Iris pigment epithelial cell (primary cell): ENCODE data around the gene DCXR.

Experiments
- DNase-seq: peaks from one replicate; pipeline ENCODE4 v3.0.0-alpha.2; 2011; ENCODE audit warnings: low read depth

The DCXR gene

DNA sequence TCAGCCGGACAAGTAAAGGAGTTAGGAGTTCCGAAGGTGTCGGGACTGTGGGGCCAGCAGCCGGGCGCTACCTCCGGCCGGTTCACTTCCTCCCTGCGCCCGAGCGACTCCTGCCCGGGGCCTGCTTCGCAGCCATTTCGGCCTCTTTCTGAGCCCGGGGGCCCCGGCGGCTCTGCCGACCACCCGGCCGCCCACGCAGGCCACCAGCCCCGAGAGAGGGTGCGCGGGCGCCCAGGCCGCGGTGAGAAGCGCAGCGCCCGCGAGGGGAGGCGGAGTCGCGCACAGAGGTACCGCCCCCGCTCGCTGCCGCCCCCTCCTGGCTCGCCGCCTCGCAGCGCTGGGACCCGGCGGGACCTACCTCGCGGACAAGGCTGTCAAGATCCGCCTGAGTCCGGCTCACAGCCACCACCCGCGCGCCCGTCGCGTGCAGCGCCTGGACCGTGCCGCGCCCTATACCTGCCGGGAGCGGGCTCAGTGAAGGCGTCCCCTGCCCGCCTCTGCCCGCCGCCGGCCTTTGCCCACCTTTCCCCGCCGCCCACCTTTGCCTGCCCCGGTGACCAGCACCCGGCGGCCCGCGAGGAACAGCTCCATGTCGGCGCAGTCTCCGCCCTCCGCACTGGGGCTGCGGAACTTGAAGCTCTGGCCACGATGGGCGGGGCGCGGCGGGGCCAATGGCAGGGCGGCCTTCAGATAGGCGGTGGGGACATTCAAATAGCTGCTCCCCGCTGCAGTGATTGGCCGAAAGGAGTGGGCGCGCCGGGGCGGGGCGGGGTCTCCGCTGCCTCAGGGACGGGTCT is at the start of gene DCXR:
DCXR (minus strand) TSS at position 606 of the 797 bp plus-strand sequence; CDS start at position 591, 15 bp downstream.
- DNase-seq = peak; percentile 98

DNA sequence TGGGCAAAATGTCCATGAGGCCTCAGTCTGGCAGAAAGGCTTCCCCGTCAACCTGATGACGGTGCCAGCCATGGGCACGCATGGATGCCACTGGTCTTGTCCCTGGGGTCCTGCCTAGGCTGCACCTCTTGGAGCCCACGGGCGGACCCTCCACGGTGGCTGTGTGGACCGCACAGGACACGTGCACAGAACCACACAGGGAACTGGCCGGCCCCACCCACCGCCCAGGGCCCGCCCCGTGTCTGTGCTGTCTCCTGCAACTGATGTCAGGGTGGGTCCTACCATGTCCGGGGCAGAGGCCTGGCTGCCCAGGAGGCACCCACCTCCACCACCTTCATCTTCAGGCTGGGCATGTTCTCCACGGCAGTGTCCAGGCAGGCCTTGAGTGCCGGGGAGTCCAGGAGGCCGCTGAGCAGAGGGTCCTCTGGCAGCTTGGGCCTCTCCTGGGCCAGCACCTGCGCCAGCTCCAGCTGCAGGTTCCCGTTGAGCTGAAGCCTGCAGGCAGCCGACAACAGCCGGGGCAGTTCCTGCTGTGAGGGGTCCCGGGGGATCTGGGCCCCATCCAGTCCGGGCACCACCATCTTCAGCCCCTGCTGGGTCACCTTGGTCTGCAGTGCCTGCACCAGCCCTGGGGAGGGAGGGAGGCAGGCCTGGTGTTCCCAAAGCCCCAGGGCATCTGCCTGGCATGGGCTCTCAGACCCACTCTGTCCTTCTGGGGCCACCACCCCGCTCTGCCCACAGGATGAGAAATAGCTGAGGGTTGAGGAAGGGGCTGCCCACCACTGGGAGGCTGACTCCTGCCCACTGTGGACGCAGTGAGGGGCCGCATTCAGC is 48.7 kb upstream of the DCXR start:
- DNase-seq = no peak

DNA sequence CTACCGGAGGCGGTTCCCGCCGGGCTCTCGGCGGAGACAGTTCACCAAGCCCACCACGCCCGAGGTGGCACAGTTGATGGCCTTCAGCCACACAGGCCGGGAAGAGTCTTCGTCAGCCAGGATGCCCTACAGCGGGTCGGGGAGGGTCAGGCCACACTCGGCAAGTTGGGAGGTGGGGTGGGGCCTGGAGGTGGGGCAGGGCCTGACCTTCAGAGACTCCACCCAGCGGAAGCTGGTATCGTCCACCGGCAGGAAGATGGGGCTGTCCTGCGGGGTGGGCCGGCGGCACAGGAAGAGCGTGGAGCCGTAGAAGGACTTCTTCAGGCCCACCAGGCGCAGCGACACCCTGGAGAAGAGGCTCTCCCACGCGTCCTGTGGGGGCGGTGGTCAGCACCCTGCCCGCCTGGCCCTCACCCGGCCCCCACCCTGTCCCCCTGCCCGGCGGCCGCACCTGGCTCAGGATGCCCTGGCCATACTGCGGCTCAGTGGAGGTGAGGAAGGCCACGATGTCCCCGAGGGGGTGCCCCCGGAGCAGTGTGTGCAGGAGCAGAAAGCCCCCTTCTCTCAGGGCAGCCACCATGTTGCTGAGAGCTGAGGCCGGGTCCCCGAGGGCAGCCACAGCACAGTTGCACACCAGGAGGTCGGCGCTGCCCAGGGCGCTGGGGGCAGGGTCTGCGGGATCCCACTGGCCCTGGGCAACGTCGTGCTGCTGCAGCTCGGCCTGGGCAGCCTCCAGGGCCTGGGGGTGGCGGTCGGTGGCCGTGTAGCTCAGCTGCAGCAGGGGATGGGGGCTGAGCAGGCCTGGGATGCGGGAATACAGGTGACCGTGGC is 47.7 kb upstream of the DCXR start:
- DNase-seq = no peak

DNA sequence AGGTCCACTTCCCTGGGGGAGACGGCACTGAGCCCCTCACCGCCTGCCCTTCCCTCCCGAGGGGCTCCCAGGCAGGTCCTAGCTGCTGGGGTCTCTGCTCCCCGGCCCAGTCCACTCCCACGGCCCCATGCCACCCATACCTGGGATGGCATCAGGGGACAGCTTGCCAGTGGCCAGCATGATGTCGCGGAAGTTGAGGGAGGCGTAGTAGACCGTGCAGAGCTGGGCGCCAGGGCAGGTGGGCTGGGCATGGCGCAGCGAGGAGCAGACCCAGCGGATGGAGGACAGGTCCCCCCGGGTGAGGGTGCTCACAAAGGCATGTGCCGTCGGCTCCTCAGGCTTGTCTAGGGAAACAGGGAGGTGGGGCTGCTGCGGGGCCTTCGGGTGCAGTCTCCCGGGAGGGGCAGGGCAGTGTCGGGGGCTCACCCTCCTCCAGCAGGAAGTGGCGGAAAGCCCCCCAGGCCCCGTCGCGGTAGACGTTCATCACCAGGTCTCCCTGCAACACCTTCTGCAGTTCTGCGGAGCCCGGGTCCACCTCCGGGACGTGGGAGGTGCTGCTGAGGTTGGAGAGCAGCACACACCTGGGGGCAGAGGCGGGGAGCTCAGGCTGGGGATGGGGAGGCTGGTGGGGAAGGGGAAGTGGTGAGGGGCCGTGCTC is 47.0 kb upstream of the DCXR start:
- DNase-seq = no peak

DNA sequence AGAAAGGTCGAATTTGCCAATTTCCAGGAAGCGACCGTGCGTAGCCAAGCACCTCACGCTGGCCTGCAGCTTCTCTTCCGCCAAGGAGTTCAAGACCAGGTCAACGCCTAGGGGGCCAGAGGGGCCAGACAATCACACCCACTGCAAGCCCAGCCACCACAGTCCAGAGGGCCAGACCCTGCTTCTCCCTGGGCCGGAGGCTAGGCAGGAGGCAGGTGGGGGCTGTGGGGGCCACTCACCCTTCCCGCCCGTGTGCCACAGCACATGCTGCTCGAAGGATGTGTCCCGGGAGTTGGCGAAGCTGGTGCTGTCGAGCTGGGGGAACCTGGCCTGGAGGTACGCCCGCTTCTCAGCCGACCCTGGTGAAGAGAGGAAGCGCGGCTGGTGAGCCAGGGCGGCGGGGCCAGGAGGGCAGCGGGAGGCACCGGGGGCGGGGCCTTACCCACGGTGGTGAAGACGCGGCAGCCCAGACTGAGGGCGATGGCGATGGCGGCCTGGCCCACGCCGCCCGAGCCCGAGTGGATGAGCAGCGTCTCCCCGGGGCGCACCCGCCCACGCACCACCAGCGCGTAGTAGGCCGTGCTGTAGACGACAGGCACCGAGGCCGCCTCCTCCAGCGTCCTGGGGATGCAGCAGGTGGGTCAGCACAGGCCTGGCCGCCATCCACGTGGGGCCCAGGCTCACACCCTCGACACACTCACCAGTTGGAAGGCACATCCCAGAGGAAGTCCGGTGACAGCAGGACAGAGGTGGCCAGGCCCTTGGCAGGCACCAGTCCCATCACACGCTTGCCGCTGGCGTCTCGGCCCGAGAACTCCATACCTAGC is 46.2 kb upstream of the DCXR start:
- DNase-seq = no peak

DNA sequence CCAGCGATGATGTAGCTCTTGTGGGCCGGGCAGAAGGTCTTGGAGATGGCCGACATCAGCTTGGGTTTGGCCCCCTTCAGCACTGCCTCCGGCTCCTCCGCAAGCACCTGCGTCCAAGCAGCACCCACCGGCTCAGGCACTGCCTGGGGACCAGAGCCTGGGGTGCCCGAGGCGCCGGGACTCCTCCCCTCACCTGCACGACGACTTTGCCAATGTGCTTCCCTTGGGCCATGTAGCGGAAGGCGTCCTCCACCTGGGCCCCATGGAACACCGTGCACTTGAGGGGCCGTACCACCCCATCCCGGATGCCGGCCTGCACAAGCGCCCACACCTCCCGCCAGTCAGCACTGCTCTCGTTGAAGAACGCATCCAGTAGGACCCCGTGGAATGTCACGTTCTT is 45.5 kb upstream of the DCXR start:
- DNase-seq = no peak

DNA sequence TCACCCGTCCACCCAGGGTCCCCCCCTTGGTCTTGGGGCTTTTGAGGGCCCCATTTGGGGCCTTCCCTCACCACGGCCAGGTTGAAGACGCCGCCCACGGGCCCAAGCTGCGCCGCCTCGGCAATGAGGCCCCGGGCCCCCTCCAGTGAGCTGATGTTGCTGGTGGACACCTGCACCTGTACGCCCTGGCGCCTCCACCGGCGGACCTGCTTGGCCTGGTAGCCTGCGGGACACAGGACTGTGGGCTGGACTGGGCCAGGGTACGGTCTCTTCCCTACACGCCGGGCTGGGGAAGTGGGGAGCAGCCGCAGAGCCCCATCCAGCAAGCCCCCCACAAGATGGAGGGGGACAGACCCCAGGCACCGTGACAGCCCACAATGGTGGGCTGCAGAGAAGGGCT is 45.0 kb upstream of the DCXR start:
- DNase-seq = no peak

DNA sequence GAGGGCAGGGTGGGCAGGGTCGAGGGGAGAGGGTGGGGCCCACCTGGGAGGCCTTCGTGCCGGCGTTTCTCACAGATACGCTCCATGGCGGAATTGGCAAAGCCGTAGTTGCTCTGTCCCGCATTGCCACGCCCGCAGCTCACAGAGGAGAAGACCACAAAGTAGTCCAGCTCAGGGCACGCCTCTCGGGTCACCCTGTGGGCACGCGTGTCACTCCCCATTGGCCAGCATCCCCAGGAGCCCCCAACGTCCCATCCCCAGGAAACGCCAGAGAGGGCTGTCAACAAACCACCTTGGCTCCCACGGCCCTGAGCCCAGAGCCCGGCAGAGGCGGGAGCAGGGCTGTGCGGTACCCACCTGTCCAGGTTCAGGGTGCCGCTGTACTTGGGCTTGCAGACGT is 44.5 kb upstream of the DCXR start:
- DNase-seq = no peak

DNA sequence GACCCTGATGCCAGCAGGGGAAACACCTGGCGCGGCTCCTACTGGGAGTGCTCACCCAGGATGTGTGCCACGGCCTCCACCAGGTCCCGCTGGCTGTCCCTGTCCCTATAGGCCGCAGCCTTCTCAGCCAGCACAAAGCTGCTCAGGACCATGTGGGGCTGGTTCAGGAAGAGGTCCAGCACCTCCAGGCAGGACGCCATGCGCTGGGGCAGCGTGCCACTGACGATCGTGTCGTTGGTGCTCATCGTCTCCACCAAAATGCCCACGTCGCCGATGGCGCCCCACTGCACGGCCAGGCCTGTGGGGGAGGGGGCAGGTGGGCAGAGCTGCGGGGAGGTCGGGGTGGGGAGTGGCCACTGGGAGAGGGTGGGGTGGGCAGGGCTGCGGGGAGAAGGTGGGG is 44.0 kb upstream of the DCXR start:
- no peak for DNase-seq

DNA sequence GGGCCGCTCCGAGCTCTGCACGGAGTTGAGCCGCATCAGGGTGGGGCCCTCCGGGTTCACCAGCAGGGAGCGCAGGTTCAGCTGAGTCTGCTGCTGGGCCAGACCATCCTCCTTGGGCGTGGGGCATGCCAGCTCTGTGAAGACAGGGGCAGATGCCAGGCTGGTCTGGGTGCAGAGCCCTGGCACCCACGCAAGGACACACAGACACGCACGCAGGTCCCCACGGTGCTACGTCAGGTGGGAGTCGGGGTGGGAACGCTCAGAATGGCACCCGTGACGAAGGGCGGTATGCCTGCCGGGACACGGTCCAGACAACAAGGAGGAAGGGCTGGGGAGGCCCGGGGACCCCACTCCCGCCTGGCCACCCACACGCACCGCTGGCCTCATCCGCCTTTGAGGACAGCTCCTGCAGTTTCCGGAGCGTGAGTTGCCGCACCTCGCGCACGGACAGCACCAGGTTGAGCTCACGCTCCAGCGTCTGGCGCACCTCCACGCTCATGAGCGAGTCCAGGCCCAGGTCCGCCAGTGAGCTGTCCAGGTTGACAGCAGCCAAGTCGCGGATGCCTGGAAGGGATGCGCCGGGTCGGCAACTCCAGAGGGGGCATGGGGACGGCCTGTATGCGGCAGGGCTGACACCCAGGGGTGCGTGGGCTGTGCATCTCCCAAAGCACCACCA is 43.4 kb upstream of the DCXR start:
- DNase-seq = no peak

DNA sequence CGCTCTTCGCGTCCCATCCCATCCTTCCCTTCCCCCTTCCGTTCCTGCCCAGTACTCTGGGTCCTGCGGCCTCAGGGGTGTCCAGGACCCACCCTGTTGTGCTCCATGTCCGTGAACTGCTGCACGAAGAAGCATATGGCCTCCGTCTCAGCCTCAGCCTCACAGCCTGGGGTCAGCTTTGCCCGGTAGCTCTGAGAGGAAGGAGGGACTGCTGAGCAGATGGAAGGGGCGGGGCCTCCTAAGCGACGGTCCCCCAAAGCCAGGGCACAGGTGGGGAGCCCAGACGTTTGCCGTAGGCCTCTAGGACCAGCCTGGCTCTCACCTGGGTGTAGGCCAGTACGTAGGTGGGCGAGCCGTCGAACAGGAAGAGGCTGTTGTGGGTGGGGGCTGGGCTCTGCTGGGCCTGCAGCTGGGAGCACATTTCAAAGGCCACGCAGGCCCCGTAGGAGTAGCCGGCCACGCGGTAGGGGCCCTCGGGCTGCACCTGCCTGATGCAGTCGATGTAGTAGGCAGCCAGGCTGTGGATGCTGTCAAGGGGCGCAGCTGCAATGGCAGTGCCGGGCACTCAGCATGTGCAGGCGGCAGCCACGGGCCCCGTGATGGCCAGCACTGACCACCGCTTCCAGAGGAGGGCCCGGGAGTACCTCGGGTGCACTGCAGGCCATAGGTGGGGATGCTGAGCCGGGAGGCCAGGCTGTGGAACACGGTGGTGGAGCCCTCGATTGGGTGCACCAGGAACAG is 42.7 kb upstream of the DCXR start:
- no peak for DNase-seq

DNA sequence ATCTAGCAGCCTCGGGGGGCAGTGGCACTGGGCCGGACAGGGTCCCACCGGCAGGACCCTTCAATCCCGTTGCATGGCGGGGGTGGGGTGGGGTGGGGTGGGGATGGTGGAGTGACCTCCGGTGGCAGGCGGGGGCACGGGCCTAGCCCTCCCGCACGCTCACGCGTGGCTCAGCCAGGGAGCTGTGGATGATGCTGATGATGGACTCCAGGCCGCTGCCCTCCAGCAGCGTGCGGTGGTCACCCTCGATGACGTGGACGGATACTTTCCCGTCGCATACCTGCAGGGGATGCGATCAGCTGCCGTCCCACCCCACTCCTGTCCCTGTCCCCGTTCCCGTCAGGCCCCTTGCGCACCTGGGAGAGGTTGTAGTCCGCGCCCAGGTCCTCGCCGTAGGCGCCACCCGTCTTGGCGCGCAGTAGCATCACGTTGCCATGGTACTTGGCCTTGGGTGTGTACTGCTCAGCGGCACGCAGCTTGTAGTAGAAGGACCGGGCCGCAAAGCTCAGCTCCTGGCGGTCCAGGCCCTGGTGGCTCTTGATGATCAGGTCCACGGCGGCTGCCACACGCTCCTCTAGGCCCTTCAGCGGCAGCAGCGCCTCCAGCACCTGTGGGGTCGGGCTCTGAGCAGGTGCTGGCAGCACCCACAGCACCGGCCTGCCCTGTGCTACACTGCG is 41.6 kb upstream of the DCXR start:
- no peak for DNase-seq

DNA sequence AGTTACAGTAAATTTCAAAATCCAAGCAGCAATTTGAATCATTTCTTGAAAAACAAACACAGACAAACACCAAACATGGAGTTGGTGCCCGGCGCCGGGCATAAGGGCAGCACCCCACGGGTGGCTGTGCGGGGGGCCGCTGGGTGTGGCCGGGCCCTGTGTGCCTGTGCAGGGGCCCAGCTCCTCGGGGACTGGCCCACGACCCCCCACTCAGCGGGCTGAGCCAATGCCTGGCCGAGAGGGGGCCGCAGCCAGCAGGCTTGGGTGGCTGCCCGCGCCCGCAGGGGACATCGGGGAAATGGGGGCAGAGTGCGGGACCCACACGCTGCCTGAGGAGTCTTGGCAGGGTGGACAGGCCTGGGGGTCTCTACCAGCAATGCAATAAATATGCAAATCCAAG is 40.9 kb upstream of the DCXR start:
- no peak for DNase-seq

DNA sequence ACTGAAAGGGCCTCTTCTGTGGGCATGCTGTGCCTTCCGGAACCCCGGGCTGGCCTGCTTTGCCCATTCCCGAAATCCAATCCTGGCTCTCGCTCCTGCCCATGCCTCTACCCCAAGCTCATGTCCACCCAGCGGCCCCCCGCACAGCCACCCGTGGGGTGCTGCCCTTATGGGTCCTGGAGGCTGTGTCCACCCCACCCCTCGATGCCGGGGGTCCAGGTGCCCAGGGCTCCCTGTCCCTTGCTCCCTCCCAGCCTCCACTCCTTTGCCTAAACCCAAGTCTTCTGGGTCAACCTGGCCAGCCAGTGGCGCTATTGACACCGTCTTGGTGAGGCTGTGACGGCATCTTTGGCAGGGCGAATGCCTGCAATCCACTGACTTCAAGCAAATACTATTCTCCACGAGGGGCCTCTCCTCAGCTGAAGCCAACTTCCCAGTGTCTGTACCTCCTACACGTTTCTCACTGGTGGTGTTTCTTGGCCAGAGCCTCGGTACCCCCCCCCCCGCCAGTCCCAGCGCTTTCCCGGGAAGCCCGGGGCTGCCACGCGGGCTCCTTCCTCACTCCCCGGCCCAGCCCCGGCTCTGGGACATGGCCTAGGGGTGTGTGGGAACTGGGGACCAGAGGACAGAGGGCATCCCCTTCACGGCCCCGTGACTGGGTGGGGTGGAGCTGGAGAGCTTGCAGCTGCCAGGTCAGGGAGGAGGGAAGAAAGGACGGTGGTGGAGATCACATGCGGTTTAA is 40.3 kb upstream of the DCXR start:
- no peak for DNase-seq

DNA sequence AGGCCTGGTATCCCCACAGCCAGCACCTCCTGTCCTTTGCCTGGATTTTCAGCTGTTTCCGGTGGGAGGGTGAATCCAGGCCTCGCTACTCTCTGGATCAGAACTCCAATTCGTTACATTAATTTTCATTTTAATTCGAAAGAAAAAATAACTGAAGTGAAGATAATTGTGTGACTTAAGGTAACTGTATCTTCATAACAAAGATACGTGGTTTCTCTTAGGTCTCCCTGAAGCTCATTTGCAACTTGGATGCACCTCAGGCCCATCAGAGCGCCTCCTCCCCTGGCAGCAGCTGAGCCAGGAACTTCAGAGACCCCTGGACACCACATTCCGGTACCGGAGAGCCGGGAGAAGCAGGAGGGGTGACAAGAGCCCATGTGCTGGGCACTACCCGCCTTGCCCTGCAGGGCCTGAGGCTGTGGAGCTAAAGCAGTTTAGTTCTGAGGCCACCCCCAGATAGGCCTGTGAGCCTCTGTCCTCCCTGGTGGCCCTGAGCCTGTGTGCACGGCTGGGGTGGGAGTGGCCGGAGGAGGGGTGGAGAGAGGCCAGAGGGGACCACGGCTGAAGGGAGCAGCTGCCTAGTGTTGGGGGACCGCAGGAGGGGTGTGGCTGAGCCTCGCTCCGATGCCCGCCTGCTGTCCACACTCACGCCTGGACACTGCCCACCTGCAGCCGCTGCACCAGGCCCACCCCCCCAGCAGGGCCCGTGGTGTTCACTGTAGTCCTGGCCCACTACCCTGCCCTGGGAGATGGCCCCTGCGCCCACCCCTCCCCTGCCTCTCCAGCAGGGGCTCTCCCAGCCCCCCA is 39.5 kb upstream of the DCXR start:
- DNase-seq = no peak

DNA sequence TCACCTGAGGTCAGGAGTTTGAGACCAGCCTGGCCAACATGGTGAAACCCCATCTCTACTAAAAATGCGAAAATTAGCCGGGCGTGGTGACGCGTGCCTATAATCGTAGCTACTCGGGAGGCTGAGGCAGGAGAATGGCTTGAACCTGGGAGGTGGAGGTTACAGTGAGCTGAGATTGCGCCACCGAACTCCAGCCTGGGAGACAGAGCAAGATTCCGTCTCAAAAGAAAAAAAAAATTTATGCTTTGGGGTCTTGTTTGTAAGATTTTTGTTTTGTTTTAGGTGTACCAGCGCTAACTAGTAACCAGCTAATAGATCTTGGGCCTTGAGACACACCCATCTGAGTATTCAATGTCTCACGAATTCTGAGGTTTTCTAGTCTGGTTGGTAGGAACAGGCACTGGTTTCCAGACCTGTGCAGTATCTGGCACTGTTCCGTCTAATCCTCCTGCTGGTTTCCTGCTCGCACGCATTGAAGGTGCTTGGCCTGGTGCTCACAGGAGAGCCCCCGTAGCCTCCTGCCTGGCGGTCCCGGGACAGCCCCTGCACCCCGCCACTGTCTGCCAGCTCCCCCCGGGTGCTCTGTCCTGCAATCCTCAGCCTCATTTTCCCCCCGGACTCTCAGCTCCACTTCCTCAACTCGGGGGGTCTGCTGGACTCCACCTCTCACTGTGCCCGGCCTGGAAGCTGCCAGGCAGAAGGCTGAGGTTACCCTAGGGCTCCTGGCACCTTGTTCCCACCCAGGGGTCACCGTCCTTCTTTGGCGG is 38.7 kb upstream of the DCXR start:
- no peak for DNase-seq

DNA sequence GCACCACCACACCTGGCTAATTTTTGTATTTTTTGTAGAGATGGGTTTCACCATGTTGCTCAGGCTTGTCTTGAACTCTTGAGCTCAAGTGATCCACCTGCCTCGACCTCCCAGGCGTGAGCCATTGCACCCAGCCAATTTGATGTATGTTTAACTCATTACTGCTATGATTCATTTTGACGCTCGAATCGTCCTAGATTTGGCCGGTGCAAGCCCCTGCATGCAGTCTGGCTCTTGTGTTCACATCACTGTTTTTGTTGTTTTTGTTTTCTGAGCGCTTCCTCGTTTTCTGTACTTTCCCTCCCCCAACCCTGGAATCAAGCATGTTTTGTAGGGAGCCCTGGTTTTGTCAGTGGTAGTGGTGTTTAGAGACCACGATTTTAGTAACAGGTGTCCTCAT is 35.9 kb upstream of the DCXR start:
- no peak for DNase-seq
